Measurements from ENCODE around the gene GBP5. TPM values are rescaled to one million over a fixed set of nuclear protein-coding genes. Genes with fewer than 3 reads are reported as not detected.
"Not testable (repeated sequence)": the region's sequence is repeated elsewhere in the genome, so short reads cannot be mapped to it uniquely, and the experiment has no call there.

The GBP5 gene
- 100 to 1,000 TPM in 2 of 5 experiments, 10 to 100 TPM in 3; 31.8 to 784 (median 53.6) TPM for total RNA-seq
- polyA plus RNA-seq = 10 to 100 TPM; 30.0 to 42.1 TPM
- 148 reads per million, percentile 90 among the genes with 10 or more reads in this experiment for total RNA-seq

DNA sequence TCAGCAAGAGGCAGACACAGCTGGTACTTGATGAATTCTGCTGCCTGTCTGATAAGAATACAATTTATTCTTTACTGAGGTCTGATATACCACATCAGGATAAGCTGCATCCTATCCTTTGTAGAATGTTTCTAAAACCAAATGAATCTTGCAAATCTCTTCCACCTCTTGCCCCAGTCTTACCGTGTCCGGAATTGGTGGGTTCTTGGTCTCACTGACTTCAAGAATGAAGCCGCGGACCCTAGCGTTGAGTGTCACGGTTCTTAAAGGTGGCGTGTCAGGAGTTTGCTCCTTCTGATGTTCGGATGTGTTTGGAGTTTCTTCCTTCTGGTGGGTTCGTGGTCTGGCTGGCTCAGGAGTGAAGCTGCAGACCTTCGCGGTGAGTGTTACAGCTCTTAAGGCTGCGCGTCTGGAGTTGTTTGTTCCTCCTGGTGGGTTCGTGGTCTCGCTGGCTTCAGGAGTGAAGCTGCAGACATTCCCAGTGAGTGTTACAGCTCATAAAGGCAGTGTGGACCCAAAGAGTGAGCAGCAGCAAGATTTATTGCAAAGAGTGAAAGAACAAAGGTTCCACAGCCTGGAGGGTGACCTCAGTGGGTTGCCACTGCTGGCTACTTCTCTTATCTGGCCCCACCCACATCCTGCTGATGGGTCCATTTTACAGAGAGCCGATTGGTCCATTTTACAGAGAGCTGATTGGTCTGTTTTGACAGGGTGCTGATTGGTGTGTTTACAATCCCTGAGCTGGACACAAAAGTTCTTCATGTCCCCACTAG lies at the start of gene GBP5:
TSS of gene GBP5 (minus strand) at position 592 of the 773 bp plus-strand sequence. CDS start 3,305 bp downstream, outside the sequence.
- not testable (repeated sequence) for H3K9me3 Mint-ChIP-seq; H3K27me3 Mint-ChIP-seq; H3K27me3 ChIP-seq (ENCODE audit: control insufficient read depth in 2 of 2, insufficient read depth in 2 of 2, low read length in 2 of 2); H3K9me3 ChIP-seq (ENCODE audit: control insufficient read depth in 2 of 3, low read length in 3 of 3)
- ChIA-PET CTCF (interaction anchor here (0.8 to 5.7 kb wide), 7 partner anchors 14 to 273 kb away, joined by 3 to 38 read pairs (median 7); partner anchors contain the start of genes GBP1, GBP2 and GBP4), POLR2A (interaction anchor here (0.7 to 5.3 kb wide), 13 partner anchors 12 to 288 kb away, joined by 3 to 42 read pairs (median 6); partner anchors contain the start of genes GBP1, GBP2 and GBP4)
- Mint-ChIP-seq H3K36me3 (peaks cover 9 to 68% (median 18%) of the 10 kb centered on the region in 5 donors), H3K4me1 (peaks cover 39 to 92% (median 80%) of the 10 kb centered on the region in 7 donors), H3K27ac (peak within 1 kb of the TSS; percentile 88 to 100 (median 97)), H3K4me3 (peak within 1 kb of the TSS; percentile 86 to 100 (median 94))
- peak; percentile 26 to 75 (median 64) for DNase-seq
- Histone ChIP-seq H3K4me1 (ENCODE audit: control insufficient read depth in 2 of 2, insufficient read depth in 2 of 2, low read length in 2 of 2) (peaks cover 43 to 47% of the 10 kb centered on the region in 2 donors), H3K27ac (ENCODE audit: low read depth, low read length) (peak within 1 kb of the TSS; percentile 62), H3K36me3 (ENCODE audit: control insufficient read depth in 2 of 3, insufficient read depth in 3 of 3, low read length in 3 of 3) (peaks cover 0 to 20% (median 13%) of the 10 kb centered on the region in 3 experiments), H3K4me3 (ENCODE audit: low read length) (peak within 1 kb of the TSS; percentile 79)
- ATAC-seq = peak; percentile 81
- intact Hi-C loops (cut with micrococcal nuclease) = loop anchor here (1.0 to 10.0 kb wide), 9 partner anchors 14 to 588 kb away; partner anchors contain the start of genes GBP4 (in 1 of the 2), LRRC8B (in 1 of the 2) and PKN2 (in 1 of the 2)

DNA sequence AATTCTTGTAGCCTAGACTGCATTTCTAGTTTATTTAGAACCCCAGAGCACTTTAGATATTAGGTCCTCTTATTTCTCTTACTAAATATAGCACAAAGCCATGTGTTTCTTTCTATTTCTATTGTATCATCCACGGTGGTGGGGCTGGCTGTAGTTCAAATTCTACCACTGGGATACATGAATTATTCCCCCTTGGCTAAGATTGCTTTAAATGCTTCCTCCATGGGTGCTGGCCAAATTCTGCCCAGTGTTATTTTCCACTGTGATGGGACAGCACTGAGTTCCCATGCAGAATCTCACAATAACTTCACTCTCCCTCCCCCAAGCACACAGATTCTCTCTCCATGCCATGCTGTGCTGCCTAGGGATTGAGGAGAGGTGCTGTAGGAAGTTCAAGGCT lies 49.7 kb upstream of the GBP5 start:
- H3K4me1 Mint-ChIP-seq = peaks cover 4 to 9% (median 6%) of the 10 kb centered on the region in 7 donors
- no peaks in the 10 kb centered on the region for H3K4me1 ChIP-seq (ENCODE audit: control insufficient read depth in 2 of 2, insufficient read depth in 2 of 2, low read length in 2 of 2)
- peaks cover 11 to 71% (median 39%) of the 10 kb centered on the region in 11 donors for H3K9me3 Mint-ChIP-seq
- peaks cover 0 to 5% (median 0%) of the 10 kb centered on the region in 5 donors for H3K27me3 Mint-ChIP-seq
- no peak for ATAC-seq
- intact Hi-C loops (cut with micrococcal nuclease) = no loop called here
- DNase-seq = no peak
- no peak overlapping the region for H3K27ac ChIP-seq (ENCODE audit: low read depth, low read length)
- H3K36me3 ChIP-seq (ENCODE audit: control insufficient read depth in 2 of 3, insufficient read depth in 3 of 3, low read length in 3 of 3) = no peaks in the 10 kb centered on the region
- POLR2A ChIA-PET = interaction anchor here (1.0 kb wide), 1 partner anchor 124 kb away, joined by 3 read pairs; the partner anchor contains the start of gene GBP4
- CTCF ChIA-PET = no interaction called here
- H3K4me3 ChIP-seq (ENCODE audit: low read length) = no peak overlapping the region
- no peaks in the 10 kb centered on the region for H3K9me3 ChIP-seq (ENCODE audit: control insufficient read depth in 2 of 3, low read length in 3 of 3)
- peak overlapping the region in 1 of 9 donors; percentile 4 for H3K27ac Mint-ChIP-seq
- H3K4me3 Mint-ChIP-seq = no peak overlapping the region
- no peaks in the 10 kb centered on the region for H3K27me3 ChIP-seq (ENCODE audit: control insufficient read depth in 2 of 2, insufficient read depth in 2 of 2, low read length in 2 of 2)
- peaks cover 15 to 70% (median 29%) of the 10 kb centered on the region in 5 donors for H3K36me3 Mint-ChIP-seq

- no peak overlapping the region for H3K27ac ChIP-seq (ENCODE audit: low read depth, low read length)
- H3K4me3 Mint-ChIP-seq = no peak overlapping the region
- DNase-seq = no peak
- H3K36me3 Mint-ChIP-seq = peaks cover 5 to 64% (median 14%) of the 10 kb centered on the region in 5 donors
- intact Hi-C loops (cut with micrococcal nuclease) = no loop called here
- peaks cover 27 to 43% (median 40%) of the 10 kb centered on the region in 7 donors for H3K4me1 Mint-ChIP-seq
- H3K36me3 ChIP-seq (ENCODE audit: control insufficient read depth in 2 of 3, insufficient read depth in 3 of 3, low read length in 3 of 3) = no peaks in the 10 kb centered on the region
- ChIA-PET POLR2A (no interaction called here), CTCF (interaction anchor here (0.6 kb wide), 1 partner anchor 313 kb away, joined by 3 read pairs; no protein-coding TSS in a partner anchor)
- H3K9me3 Mint-ChIP-seq = peaks cover 6 to 45% (median 19%) of the 10 kb centered on the region in 11 donors
- no peaks in the 10 kb centered on the region for H3K27me3 ChIP-seq (ENCODE audit: control insufficient read depth in 2 of 2, insufficient read depth in 2 of 2, low read length in 2 of 2)
- H3K27me3 Mint-ChIP-seq = no peaks in the 10 kb centered on the region
- H3K9me3 ChIP-seq (ENCODE audit: control insufficient read depth in 2 of 3, low read length in 3 of 3) = no peaks in the 10 kb centered on the region
- peak overlapping the region in 4 of 9 donors; percentile 43 to 95 (median 44) for H3K27ac Mint-ChIP-seq
- H3K4me3 ChIP-seq (ENCODE audit: low read length) = no peak overlapping the region
- peaks cover 33 to 39% of the 10 kb centered on the region in 2 donors for H3K4me1 ChIP-seq (ENCODE audit: control insufficient read depth in 2 of 2, insufficient read depth in 2 of 2, low read length in 2 of 2)
- no peak for ATAC-seq
These were observed 39.9 kb upstream of the GBP5 start for GRCh38 chr1:89312572-89312971.

DNA sequence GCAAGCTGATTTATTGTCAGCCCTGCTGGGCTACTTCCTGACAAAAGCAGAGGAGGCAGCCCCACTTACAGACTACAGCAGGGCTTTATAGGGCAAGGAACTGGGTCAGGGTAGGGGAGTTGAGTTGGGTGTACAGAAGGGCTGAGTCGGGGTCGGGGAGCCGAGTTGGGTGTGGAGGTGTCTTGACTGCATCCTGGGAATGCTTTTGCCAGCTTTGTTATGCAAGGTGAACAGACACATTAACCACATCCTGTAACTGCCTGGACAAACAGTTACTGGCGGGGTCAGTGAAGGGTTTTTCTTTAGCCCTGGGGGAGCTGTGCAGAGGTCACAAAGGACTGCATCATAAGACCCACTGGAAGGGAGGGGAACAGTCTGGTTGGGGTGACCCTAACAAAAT lies 39.1 kb upstream of the GBP5 start:
- no peaks in the 10 kb centered on the region for H3K27me3 Mint-ChIP-seq
- intact Hi-C loops (cut with micrococcal nuclease) = loop anchor here (1.0 to 2.0 kb wide), 3 partner anchors 17 to 47 kb away; no protein-coding TSS in a partner anchor
- H3K4me3 Mint-ChIP-seq = peak overlapping the region in 8 of 10 donors; percentile 29 to 80 (median 58)
- peaks cover 0 to 36% (median 13%) of the 10 kb centered on the region in 11 donors for H3K9me3 Mint-ChIP-seq
- H3K27ac ChIP-seq (ENCODE audit: low read depth, low read length) = no peak overlapping the region
- peaks cover 0 to 61% (median 9%) of the 10 kb centered on the region in 5 donors for H3K36me3 Mint-ChIP-seq
- ATAC-seq = no peak
- peaks cover 27 to 51% (median 46%) of the 10 kb centered on the region in 7 donors for H3K4me1 Mint-ChIP-seq
- peaks cover 33 to 39% of the 10 kb centered on the region in 2 donors for H3K4me1 ChIP-seq (ENCODE audit: control insufficient read depth in 2 of 2, insufficient read depth in 2 of 2, low read length in 2 of 2)
- POLR2A ChIA-PET = interaction anchor here (0.6 to 2.0 kb wide), 4 partner anchors 35 to 392 kb away, joined by 3 to 9 read pairs (median 4); no protein-coding TSS in a partner anchor
- no peak for DNase-seq
- no peaks in the 10 kb centered on the region for H3K27me3 ChIP-seq (ENCODE audit: control insufficient read depth in 2 of 2, insufficient read depth in 2 of 2, low read length in 2 of 2)
- CTCF ChIA-PET = interaction anchor here (0.6 to 2.3 kb wide), 2 partner anchors 34 to 313 kb away, joined by 3 to 6 read pairs; no protein-coding TSS in a partner anchor
- no peak overlapping the region for H3K4me3 ChIP-seq (ENCODE audit: low read length)
- peak overlapping the region; percentile 24 to 98 (median 89) for H3K27ac Mint-ChIP-seq
- H3K9me3 ChIP-seq (ENCODE audit: control insufficient read depth in 2 of 3, low read length in 3 of 3) = no peaks in the 10 kb centered on the region
- H3K36me3 ChIP-seq (ENCODE audit: control insufficient read depth in 2 of 3, insufficient read depth in 3 of 3, low read length in 3 of 3) = no peaks in the 10 kb centered on the region

GRCh38 chr1:89310976-89311375 lies 38.3 kb upstream of the GBP5 start:
- H3K4me3 Mint-ChIP-seq = peak overlapping the region in 9 of 10 donors; percentile 33 to 85 (median 69)
- peaks cover 27 to 59% (median 53%) of the 10 kb centered on the region in 7 donors for H3K4me1 Mint-ChIP-seq
- H3K36me3 ChIP-seq (ENCODE audit: control insufficient read depth in 2 of 3, insufficient read depth in 3 of 3, low read length in 3 of 3) = no peaks in the 10 kb centered on the region
- H3K9me3 ChIP-seq (ENCODE audit: control insufficient read depth in 2 of 3, low read length in 3 of 3) = no peaks in the 10 kb centered on the region
- ChIA-PET POLR2A (interaction anchor here (0.6 to 2.0 kb wide), 10 partner anchors 11 to 393 kb away, joined by 3 to 14 read pairs (median 6); no protein-coding TSS in a partner anchor), CTCF (interaction anchor here (0.8 to 2.3 kb wide), 2 partner anchors 34 to 313 kb away, joined by 3 to 6 read pairs; no protein-coding TSS in a partner anchor)
- peak overlapping the region; percentile 76 to 98 (median 89) for H3K27ac Mint-ChIP-seq
- intact Hi-C loops (cut with micrococcal nuclease) = loop anchor here (1.0 to 2.0 kb wide), 8 partner anchors 11 to 113 kb away; partner anchors contain the start of genes GBP4 (in 1 of the 2) and GBP5 (in 1 of the 2)
- no peak for DNase-seq
- peaks cover 0 to 30% (median 9%) of the 10 kb centered on the region in 11 donors for H3K9me3 Mint-ChIP-seq
- no peaks in the 10 kb centered on the region for H3K27me3 ChIP-seq (ENCODE audit: control insufficient read depth in 2 of 2, insufficient read depth in 2 of 2, low read length in 2 of 2)
- H3K4me3 ChIP-seq (ENCODE audit: low read length) = peak overlapping the region; percentile 17
- peaks cover 39% of the 10 kb centered on the region in 2 donors for H3K4me1 ChIP-seq (ENCODE audit: control insufficient read depth in 2 of 2, insufficient read depth in 2 of 2, low read length in 2 of 2)
- no peak overlapping the region for H3K27ac ChIP-seq (ENCODE audit: low read depth, low read length)
- peaks cover 0 to 61% (median 9%) of the 10 kb centered on the region in 5 donors for H3K36me3 Mint-ChIP-seq
- no peak for ATAC-seq
- no peaks in the 10 kb centered on the region for H3K27me3 Mint-ChIP-seq

DNA sequence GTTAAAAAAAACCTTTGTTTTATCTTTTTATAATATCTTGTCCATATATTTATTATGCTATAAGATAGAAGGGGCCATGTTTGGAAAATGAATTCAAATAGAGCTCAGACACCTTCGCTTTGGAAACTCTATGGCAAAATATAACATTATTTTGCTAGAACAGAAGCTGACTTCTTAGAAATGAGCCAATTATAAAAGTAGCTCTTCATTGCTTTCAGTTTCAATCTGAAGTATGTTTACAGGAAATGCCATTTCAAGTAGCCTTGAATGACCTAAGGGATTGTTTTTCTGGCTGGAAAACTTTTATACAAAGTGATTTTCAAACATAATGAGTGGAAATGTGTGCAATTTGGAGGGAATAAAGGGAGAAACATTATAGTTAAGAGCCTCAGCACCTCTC lies 37.8 kb upstream of the GBP5 start:
- H3K4me1 Mint-ChIP-seq = peaks cover 29 to 64% (median 57%) of the 10 kb centered on the region in 7 donors
- intact Hi-C loops (cut with micrococcal nuclease) = loop anchor here (1.0 to 2.0 kb wide), 7 partner anchors 10 to 112 kb away; partner anchors contain the start of genes GBP4 (in 1 of the 2) and GBP5 (in 1 of the 2)
- Histone ChIP-seq H3K27me3 (ENCODE audit: control insufficient read depth in 2 of 2, insufficient read depth in 2 of 2, low read length in 2 of 2) (no peaks in the 10 kb centered on the region), H3K27ac (ENCODE audit: low read depth, low read length) (peak overlapping the region; percentile 41), H3K9me3 (ENCODE audit: control insufficient read depth in 2 of 3, low read length in 3 of 3) (no peaks in the 10 kb centered on the region), H3K4me1 (ENCODE audit: control insufficient read depth in 2 of 2, insufficient read depth in 2 of 2, low read length in 2 of 2) (peaks cover 39 to 40% of the 10 kb centered on the region in 2 donors), H3K36me3 (ENCODE audit: control insufficient read depth in 2 of 3, insufficient read depth in 3 of 3, low read length in 3 of 3) (no peaks in the 10 kb centered on the region), H3K4me3 (ENCODE audit: low read length) (peak overlapping the region; percentile 17)
- POLR2A ChIA-PET = interaction anchor here (0.9 to 2.0 kb wide), 7 partner anchors 11 to 211 kb away, joined by 3 to 14 read pairs (median 6); no protein-coding TSS in a partner anchor
- CTCF ChIA-PET = interaction anchor here (0.6 to 2.3 kb wide), 3 partner anchors 11 to 312 kb away, joined by 3 to 6 read pairs (median 3); no protein-coding TSS in a partner anchor
- no peaks in the 10 kb centered on the region for H3K27me3 Mint-ChIP-seq
- DNase-seq = peak in 5 of 9 donors; percentile 15 to 38 (median 24)
- H3K27ac Mint-ChIP-seq = peak overlapping the region; percentile 76 to 98 (median 89)
- H3K36me3 Mint-ChIP-seq = peaks cover 0 to 64% (median 9%) of the 10 kb centered on the region in 5 donors
- peak; percentile 48 for ATAC-seq
- H3K4me3 Mint-ChIP-seq = peak overlapping the region in 9 of 10 donors; percentile 33 to 85 (median 69)
- peaks cover 0 to 30% (median 9%) of the 10 kb centered on the region in 11 donors for H3K9me3 Mint-ChIP-seq
